ENCODE measurements around the gene NT5M. TPM values are rescaled to one million over a fixed set of nuclear protein-coding genes. Genes with fewer than 3 reads are reported as not detected.

NT5M gene
- total RNA-seq, 1 donor from 2014 or later: 5.9 TPM

DNA sequence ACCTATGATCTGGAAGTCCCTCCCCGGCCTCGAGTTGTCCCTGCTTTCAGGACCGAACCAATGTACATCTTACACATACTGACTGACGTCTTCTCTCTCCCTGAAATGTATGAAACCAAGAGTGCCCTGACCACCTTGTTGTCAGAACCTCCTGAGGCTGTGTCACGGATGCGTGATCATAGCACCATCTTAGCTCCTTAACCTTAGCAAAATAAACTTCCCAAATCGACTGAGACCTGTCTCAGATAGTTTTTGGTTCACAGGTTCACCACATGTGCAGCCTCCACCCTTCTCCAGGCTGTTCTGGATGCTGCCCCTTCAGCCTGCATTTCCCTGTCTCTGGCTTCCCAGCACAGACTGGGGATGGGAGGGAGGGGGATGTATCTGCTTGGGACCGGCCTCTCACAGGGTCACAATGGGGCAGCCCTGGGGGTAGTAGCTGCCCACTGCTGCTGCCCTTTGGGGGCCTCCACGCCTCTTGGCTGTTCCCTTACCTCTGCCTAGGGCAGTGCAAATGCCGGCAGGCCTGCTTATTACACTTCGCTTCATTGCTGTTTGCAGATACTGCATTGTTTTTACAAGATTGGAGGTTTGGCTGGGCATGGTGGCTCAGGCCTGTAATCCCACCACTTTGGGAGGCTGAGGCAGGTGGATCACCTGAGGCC, 69.8 kb downstream of the NT5M start:
- Mint-ChIP-seq H3K27me3 (peaks cover 5% of the 10 kb centered on the region), H3K27ac (no peak overlapping the region), H3K4me1 (ENCODE audit: unreplicated experiment) (peaks cover 6% of the 10 kb centered on the region), H3K9me3 (no peaks in the 10 kb centered on the region), H3K4me3 (no peak overlapping the region), H3K36me3 (no peaks in the 10 kb centered on the region)
- TF ChIP-seq, protein P1, sequence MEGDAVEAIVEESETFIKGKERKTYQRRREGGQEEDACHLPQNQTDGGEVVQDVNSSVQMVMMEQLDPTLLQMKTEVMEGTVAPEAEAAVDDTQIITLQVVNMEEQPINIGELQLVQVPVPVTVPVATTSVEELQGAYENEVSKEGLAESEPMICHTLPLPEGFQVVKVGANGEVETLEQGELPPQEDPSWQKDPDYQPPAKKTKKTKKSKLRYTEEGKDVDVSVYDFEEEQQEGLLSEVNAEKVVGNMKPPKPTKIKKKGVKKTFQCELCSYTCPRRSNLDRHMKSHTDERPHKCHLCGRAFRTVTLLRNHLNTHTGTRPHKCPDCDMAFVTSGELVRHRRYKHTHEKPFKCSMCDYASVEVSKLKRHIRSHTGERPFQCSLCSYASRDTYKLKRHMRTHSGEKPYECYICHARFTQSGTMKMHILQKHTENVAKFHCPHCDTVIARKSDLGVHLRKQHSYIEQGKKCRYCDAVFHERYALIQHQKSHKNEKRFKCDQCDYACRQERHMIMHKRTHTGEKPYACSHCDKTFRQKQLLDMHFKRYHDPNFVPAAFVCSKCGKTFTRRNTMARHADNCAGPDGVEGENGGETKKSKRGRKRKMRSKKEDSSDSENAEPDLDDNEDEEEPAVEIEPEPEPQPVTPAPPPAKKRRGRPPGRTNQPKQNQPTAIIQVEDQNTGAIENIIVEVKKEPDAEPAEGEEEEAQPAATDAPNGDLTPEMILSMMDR (conservative IDR thresholded peaks at IDR 0.05): no peak
- DNase-seq (ENCODE audit: extremely low spot score, unreplicated experiment): no peak

DNA sequence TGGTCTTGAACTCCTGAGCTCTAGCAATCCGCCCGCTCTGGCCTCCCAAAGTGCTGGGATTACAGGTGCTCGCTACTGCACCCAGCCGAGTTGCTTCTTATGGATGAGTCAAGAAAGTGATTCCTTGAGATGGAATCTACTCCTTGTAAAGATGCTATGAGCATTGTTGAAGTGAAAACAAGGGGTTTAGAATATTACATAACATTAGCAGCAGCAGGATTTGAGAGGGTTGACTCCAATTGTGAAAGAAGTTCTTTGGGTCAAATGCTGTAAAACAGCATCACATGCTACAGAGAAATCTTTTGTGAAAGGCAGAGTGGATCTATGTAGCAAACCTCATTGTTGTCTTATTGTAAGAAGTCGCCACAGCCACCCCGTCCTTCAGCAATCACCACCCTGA, 72.7 kb downstream of the NT5M start:
- TF ChIP-seq, protein P1 (conservative IDR thresholded peaks at IDR 0.05): no peak
- Mint-ChIP-seq H3K27me3 (peaks cover 15% of the 10 kb centered on the region), H3K27ac (no peak overlapping the region), H3K36me3 (no peaks in the 10 kb centered on the region), H3K9me3 (no peaks in the 10 kb centered on the region), H3K4me1 (ENCODE audit: unreplicated experiment) (peaks cover 14% of the 10 kb centered on the region), H3K4me3 (no peak overlapping the region)
- no peak for DNase-seq (ENCODE audit: extremely low spot score, unreplicated experiment)

DNA sequence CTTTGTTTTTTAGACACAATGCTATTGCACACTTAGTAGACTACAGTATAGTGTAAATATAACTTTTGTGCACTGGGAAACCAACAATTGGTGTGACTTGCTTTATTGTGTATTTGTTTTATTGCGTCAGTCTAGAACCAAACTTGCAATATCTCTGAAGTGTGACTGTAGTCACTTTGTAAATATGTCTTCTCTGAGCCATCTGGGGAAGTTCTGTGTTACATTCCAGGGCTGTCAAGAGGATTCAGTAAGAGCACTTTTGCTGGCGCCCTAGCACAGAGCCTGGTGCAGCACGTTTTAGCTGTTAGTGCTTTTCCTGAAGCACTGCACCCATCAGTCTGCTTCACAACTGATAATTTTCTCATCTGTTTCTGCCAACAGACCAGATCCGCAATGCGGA, 73.2 kb downstream of the NT5M start:
- Mint-ChIP-seq H3K4me3 (no peak overlapping the region), H3K4me1 (ENCODE audit: unreplicated experiment) (peaks cover 14% of the 10 kb centered on the region), H3K36me3 (no peaks in the 10 kb centered on the region), H3K9me3 (no peaks in the 10 kb centered on the region), H3K27me3 (peaks cover 14% of the 10 kb centered on the region), H3K27ac (no peak overlapping the region)
- no peak for DNase-seq (ENCODE audit: extremely low spot score, unreplicated experiment)
- TF ChIP-seq, protein P1 (conservative IDR thresholded peaks at IDR 0.05): no peak

DNA sequence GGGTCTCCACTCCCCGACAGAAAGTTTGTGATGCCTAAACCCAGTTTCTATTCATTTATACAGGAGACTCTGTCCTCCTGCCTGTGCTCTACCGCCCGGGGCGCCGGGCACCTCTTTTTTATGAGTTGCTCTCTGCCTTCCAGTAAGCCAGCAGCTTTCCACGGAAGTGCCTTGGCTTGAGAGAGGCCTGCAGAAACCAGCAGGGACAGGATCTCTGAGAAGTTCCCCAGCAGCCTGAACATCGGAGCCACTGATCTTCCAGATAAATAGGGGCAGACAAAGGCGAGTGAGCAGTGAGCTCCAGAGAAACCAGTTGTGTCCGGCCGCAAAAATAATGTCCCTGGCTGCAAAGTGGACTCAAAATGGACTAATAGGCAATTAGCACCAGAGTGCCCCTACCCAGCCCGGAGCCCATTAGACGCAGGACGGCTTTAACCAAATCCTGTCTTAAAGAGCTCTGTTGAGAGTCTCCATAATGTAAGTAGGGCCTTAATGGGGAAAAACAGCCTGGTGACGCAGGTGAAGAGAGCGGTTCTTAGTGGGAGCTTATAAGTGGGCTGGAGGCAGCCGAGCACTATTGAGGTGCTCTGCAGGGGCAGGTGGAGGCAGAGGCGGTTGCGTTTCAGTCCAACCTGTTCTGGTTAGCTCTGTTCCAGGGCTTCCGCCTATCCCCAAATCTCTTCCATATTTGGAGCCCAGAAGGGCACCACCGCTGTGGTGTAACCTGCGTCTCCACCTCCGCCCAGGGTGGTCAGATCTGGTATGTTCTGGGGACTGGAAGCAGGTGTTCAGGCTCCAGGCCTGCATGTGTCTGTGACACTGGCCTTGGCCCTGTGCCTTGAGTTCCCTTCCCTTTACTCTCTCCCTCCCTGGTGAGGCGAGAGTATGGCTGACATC, 74.1 kb downstream of the NT5M start:
- TF ChIP-seq, protein P1 (conservative IDR thresholded peaks at IDR 0.05): no peak
- H3K27me3 Mint-ChIP-seq: peaks cover 21% of the 10 kb centered on the region
- no peak for DNase-seq (ENCODE audit: extremely low spot score, unreplicated experiment)
- no peaks in the 10 kb centered on the region for H3K36me3 Mint-ChIP-seq
- H3K27ac Mint-ChIP-seq: no peak overlapping the region
- peaks cover 20% of the 10 kb centered on the region for H3K4me1 Mint-ChIP-seq (ENCODE audit: unreplicated experiment)
- H3K9me3 Mint-ChIP-seq: no peaks in the 10 kb centered on the region
- no peak overlapping the region for H3K4me3 Mint-ChIP-seq

DNA sequence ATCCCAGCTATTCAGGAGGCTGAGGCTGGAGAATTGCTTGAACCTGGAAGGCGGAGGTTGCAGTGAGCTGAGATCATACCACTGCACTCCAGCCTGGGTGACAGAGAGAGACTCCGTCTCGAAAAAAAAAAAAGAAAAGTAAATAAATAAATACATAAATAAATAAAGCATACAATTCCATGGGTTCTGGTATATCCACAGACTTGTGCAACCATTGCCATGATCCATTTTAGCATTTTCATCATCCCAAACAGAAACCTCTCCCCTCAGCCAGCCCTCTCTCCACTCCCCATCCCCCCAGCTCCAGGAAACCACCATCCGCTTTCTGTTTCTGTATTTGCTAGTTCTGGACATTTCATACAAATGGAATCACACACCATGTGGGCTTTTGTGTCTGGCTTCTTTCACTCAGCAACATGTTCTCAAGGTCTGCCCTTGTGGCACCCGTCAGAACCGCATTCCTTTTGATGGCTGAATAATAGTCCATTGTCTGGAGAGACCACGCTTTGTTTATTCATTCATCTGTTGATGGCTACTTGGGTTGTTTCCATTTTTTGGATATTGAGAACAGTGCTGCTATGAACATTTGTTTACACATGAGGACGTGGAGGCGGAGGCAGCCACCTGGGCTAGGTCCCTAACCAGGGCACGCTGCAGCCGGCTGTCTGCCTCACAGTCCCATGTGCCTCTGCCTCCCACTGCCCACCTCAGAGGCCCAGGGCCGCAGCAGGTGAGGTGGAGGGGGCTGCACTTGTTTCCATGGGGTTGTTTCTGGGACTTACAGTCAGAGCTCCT, 76.2 kb downstream of the NT5M start:
- DNase-seq (ENCODE audit: extremely low spot score, unreplicated experiment): no peak
- H3K4me1 Mint-ChIP-seq (ENCODE audit: unreplicated experiment): peaks cover 20% of the 10 kb centered on the region
- no peak overlapping the region for H3K4me3 Mint-ChIP-seq
- H3K27me3 Mint-ChIP-seq: peaks cover 21% of the 10 kb centered on the region
- no peaks in the 10 kb centered on the region for H3K9me3 Mint-ChIP-seq
- TF ChIP-seq, protein P1 (conservative IDR thresholded peaks at IDR 0.05): no peak
- H3K36me3 Mint-ChIP-seq: no peaks in the 10 kb centered on the region
- H3K27ac Mint-ChIP-seq: no peak overlapping the region
